LNCaP clone FGC (cell line): Measurements from ENCODE around the gene FAM120A.

ENCODE experiments used
- DNase-seq: peaks from one replicate; pipeline ENCODE4 v3.0.0-alpha.2; 2011; ENCODE audit warnings: low read depth
- H3K4me3 ChIP-seq: 2 replicates; pipeline ENCODE4 v1.5.1; 2011; ENCODE audit warnings: mild to moderate bottlenecking, low read depth, low read length, control low read depth
- CTCF ChIP-seq: IDR thresholded peaks from 2 replicates; pipeline ENCODE4 v1.5.1; 2012; ENCODE audit warnings: mild to moderate bottlenecking; ENCODE audit not compliant: control insufficient read depth, insufficient read depth; ENCODE audit errors: extremely low read depth

Gene FAM120A

GRCh38 chr9:93468763-93469456 lies 17.4 kb downstream of the FAM120A start:
- DNase-seq = no peak
- H3K4me3 ChIP-seq = peak overlapping the region; percentile 38
- TF ChIP-seq CTCF = no peak

GRCh38 chr9:93470391-93470790 lies 18.9 kb downstream of the FAM120A start:
- TF ChIP-seq CTCF = no peak
- H3K4me3 ChIP-seq = no peak overlapping the region
- DNase-seq = no peak

GRCh38 chr9:93471124-93471523 lies 19.6 kb downstream of the FAM120A start:
- no peak overlapping the region for H3K4me3 ChIP-seq
- DNase-seq = no peak
- no peak for TF ChIP-seq CTCF

- no peak for DNase-seq
- H3K4me3 ChIP-seq = no peak overlapping the region
- no peak for TF ChIP-seq CTCF
Observed at GRCh38 chr9:93473411-93473810, 21.9 kb downstream of the FAM120A start.

- no peak for TF ChIP-seq CTCF
Observed at GRCh38 chr9:93475108-93475507, 23.6 kb downstream of the FAM120A start.

GRCh38 chr9:93475856-93476255 lies 24.4 kb downstream of the FAM120A start:
- no peak overlapping the region for H3K4me3 ChIP-seq
- TF ChIP-seq CTCF = no peak
- DNase-seq = no peak

More at GRCh38 chr9:93475108-93475507, 23.6 kb downstream of the FAM120A start:
- no peak for DNase-seq
- H3K4me3 ChIP-seq = no peak overlapping the region

GRCh38 chr9:93476924-93477323 lies 25.4 kb downstream of the FAM120A start:
- TF ChIP-seq CTCF = no peak
- H3K4me3 ChIP-seq = no peak overlapping the region
- DNase-seq = no peak
